Cardiac muscle cell (in vitro differentiated cells and primary cell): Measurements from ENCODE around the gene GLDC. TPM values are rescaled to one million over a fixed set of nuclear protein-coding genes. Genes with fewer than 3 reads are reported as not detected.
"Not testable (repeated sequence)": the region's sequence is repeated elsewhere in the genome, so short reads cannot be mapped to it uniquely, and the experiment has no call there.

ENCODE experiments used
- DNase-seq, 2 donors: peaks; one replicate each; pipeline versions ENCODE4 v3.0.0 to v3.0.0-alpha.2; 2010 to 2017; ENCODE audit warnings: low read depth in 1 of 2, low spot score in 1 of 2
- H3K27ac ChIP-seq: fragments of 200-600 bp; sonication (generic); 2 replicates; pipeline ENCODE4 v1.5.1; 2016
- H3K27me3 ChIP-seq: fragments of 200-600 bp; sonication (generic); 2 replicates; pipeline ENCODE4 v1.6.0; 2016; ENCODE audit warnings: control low read depth
- H3K36me3 ChIP-seq: fragments of 200-600 bp; sonication (generic); 2 replicates; pipeline ENCODE4 v1.5.1; 2016; ENCODE audit warnings: control low read depth
- H3K4me1 ChIP-seq: fragments of 200-600 bp; sonication (generic); 2 replicates; pipeline ENCODE4 v1.8.1; 2017; ENCODE audit warnings: low read depth, mild to moderate bottlenecking, mixed run types
- H3K4me3 ChIP-seq: fragments of 200-600 bp; sonication (generic); 2 replicates; pipeline ENCODE4 v1.5.1; 2016; ENCODE audit warnings: mild to moderate bottlenecking
- H3K9me3 ChIP-seq: fragments of 200-600 bp; sonication (generic); 2 replicates; pipeline ENCODE4 v1.5.1; 2017; ENCODE audit warnings: low read depth, mild to moderate bottlenecking, control low read depth
- polyA plus RNA-seq: library from polyadenylated mRNA; unstranded; fragments of >200 nt; fragmentation: Nextera tagmentation; extraction: Ambion mirVana; gene quantifications from 2 replicates; pipeline ENCODE4 v1.2.1, GENCODE V29; 2016
- total RNA-seq: library from RNA; depleted of rRNA; stranded (reverse); fragments of >200 nt; gene quantifications from 2 replicates; pipeline ENCODE4 v1.2.3, GENCODE V29; 2016
- TF ChIP-seq, protein P1 (sequence below): IDR thresholded peaks from 2 replicates; pipeline ENCODE4 v1.5.1; 2012; ENCODE audit warnings: low read depth, mild to moderate bottlenecking, low read length

GLDC gene
- total and polyA plus RNA-seq, 2 experiments from 2014 or later = 0.98 to 5.9 TPM

DNA sequence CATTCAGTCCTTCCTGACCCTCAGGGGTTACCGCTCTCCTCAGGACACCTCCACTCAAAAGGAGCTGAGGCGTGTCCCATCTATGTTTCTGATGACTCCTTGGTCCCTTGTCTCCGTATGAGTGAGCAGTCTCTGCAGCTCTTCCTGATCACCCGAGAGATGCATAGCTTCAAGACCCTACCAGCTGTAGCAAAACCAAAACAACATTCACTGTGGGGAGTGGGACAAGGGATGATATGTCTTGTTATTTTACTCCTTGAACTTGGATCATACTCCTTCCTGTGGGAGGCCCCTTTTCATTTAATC is 14.4 kb downstream of the GLDC start:
- Histone ChIP-seq H3K27ac (no peak overlapping the region), H3K36me3 (no peaks in the 10 kb centered on the region), H3K4me3 (no peak overlapping the region), H3K9me3 (no peaks in the 10 kb centered on the region), H3K27me3 (no peaks in the 10 kb centered on the region), H3K4me1 (no peaks in the 10 kb centered on the region)
- DNase-seq = no peak
- TF ChIP-seq, protein P1, sequence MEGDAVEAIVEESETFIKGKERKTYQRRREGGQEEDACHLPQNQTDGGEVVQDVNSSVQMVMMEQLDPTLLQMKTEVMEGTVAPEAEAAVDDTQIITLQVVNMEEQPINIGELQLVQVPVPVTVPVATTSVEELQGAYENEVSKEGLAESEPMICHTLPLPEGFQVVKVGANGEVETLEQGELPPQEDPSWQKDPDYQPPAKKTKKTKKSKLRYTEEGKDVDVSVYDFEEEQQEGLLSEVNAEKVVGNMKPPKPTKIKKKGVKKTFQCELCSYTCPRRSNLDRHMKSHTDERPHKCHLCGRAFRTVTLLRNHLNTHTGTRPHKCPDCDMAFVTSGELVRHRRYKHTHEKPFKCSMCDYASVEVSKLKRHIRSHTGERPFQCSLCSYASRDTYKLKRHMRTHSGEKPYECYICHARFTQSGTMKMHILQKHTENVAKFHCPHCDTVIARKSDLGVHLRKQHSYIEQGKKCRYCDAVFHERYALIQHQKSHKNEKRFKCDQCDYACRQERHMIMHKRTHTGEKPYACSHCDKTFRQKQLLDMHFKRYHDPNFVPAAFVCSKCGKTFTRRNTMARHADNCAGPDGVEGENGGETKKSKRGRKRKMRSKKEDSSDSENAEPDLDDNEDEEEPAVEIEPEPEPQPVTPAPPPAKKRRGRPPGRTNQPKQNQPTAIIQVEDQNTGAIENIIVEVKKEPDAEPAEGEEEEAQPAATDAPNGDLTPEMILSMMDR = no peak

DNA sequence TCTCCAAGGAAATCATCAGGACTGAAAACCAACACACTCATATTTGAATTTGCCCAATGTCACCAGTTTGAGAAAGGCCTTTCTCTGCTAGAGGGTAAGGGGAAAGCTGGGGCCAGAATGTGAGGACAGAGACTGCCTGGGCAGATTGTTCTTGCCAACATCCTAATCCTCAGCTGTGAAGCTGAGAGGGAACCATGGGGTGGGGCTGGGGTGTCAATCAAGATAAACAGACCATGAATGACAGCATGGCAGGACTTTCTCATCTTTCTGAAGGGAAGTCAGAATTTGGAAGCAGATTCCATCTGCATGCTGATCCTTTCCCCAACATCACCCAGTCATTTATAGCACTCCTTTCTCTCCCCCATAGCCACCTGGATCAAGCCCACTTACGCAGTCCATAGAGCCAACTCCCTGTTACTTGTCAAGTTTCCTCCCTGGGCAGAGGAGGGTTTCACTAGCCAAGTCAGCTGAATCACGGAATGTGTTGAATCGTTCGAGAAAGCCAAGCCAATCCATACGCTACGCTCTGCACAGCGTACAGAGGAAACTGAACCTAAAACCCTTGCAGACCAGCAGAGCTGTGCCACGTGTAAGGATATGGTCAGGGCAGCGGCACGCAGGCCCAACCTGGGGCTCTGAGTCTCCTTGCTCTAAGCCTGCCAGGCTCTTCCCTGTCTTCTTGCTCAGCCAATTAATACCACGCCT is 14.9 kb downstream of the GLDC start:
- DNase-seq = no peak
- H3K27ac ChIP-seq = no peak overlapping the region

DNA sequence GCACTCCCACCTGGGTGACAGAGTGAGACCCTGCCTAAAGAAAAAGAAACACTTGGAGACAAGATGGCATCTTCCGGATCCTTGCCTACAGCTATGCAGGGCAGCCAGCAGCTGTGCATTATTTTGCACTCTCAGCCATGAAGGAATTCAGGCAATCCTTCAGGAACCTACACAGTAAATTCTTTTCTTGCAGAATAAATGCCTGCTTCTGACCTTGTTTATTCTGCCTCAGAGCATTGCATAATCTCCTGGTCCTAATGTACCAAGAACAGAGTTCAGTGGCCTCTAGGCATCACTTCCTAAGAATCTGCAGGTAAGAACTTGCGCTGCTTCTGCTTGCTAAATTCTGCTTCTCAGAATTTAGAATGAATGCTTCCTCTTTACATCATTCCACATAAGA is 16.8 kb downstream of the GLDC start:
- H3K4me3 ChIP-seq = no peak overlapping the region
- no peaks in the 10 kb centered on the region for H3K9me3 ChIP-seq
- H3K36me3 ChIP-seq = no peaks in the 10 kb centered on the region
- no peak overlapping the region for H3K27ac ChIP-seq
- TF ChIP-seq, protein P1 = no peak
- H3K27me3 ChIP-seq = no peaks in the 10 kb centered on the region
- no peaks in the 10 kb centered on the region for H3K4me1 ChIP-seq
- no peak for DNase-seq

More for the DNA sequence above, 14.9 kb downstream of the GLDC start:
- TF ChIP-seq, protein P1 = no peak
- Histone ChIP-seq H3K4me1 (no peaks in the 10 kb centered on the region), H3K4me3 (no peak overlapping the region), H3K27me3 (no peaks in the 10 kb centered on the region), H3K9me3 (no peaks in the 10 kb centered on the region), H3K36me3 (no peaks in the 10 kb centered on the region)

DNA sequence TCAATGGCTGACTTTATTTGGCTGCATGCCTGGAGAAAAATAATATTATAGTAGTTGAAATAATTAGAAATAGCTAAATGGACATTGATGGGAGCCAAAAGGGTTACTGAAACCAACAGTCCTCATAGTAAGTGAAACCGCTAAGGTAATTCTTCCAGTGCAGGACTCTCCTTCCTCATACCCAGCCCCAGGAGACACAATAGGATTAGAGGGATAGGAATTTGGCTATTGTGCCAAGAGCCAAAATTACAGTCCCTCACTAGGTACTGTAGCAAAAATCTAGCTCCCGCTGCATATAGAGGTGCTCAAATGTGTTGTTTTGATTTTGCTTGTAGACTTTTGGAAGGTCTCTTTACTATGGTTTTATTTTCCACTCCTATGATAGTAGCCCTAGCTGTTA is 20.2 kb downstream of the GLDC start:
- Histone ChIP-seq H3K27me3 (no peaks in the 10 kb centered on the region), H3K36me3 (no peaks in the 10 kb centered on the region), H3K9me3 (no peaks in the 10 kb centered on the region), H3K27ac (no peak overlapping the region), H3K4me1 (no peaks in the 10 kb centered on the region), H3K4me3 (no peak overlapping the region)
- DNase-seq = no peak
- TF ChIP-seq, protein P1 = no peak

DNA sequence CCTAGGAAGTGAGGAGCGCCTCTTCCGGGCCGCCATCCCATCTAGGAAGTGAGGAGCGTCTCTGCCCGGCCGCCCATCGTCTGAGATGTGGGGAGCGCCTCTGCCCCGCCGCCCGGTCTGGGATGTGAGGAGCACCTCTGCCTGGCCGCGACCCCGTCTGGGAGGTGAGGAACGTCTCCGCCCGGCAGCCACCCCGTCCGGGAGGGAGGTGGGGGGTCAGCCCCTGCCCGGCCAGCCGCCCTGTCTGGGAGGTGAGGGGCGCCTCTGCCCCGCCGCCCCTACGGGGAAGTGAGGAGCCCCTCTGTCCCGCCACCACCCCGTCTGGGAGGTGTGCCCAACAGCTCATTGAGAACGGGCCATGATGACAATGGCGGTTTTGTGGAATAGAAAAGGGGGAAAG is 22.7 kb downstream of the GLDC start:
- not testable (repeated sequence) for H3K4me1 ChIP-seq, H3K4me3 ChIP-seq, H3K9me3 ChIP-seq, H3K36me3 ChIP-seq, DNase-seq, H3K27ac ChIP-seq, H3K27me3 ChIP-seq

DNA sequence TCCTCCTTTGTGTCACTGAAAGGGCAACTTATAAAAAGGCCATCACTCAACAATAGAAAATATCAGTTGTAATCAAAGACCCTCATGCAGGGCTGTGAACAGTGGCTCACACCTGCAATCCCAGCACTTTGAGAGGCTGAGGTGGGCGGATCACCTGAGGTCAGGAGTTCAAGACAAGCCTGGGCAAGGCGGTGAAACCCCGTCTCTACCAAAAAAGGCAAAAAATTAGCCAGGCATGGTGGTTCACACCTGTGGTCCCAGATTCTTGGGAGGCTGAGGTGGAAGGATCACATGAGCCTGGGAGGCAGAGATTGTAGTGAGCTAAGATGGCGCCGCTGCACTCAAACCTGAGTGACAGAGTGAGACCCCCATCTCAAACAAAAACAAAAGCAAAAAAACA is 24.7 kb downstream of the GLDC start:
- no peaks in the 10 kb centered on the region for H3K9me3 ChIP-seq
- TF ChIP-seq, protein P1 = no peak

More for the DNA sequence above, 24.7 kb downstream of the GLDC start:
- H3K27ac ChIP-seq = no peak overlapping the region
- H3K36me3 ChIP-seq = no peaks in the 10 kb centered on the region
- H3K4me1 ChIP-seq = no peaks in the 10 kb centered on the region
- H3K4me3 ChIP-seq = no peak overlapping the region
- H3K27me3 ChIP-seq = no peaks in the 10 kb centered on the region
- no peak for DNase-seq
